ENCODE results near the gene NWD2. TPM values are rescaled to one million over a fixed set of nuclear protein-coding genes. Genes with fewer than 3 reads are reported as not detected.

NWD2 gene
- total and polyA plus RNA-seq, 7 donors, result 0.01 to 0.03 TPM; not detected in 5

- no peak for DNase-seq
- H3K27ac ChIP-seq, result no peak overlapping the region
- no peak for ATAC-seq
- intact Hi-C loops (cut with DNase I), result no loop called here
- 2 to 3% (median 2%) methylated on average over 66 to 70 of the region's 70 CpGs for WGBS, 3 donors
- H3K9me3 ChIP-seq, result no peaks in the 10 kb centered on the region
- TF ChIP-seq CTCF (IDR thresholded peaks at IDR 0.05), result no peak
- no peak overlapping the region for H3K4me3 ChIP-seq
- H3K4me1 ChIP-seq, result no peaks in the 10 kb centered on the region
- H3K27me3 ChIP-seq (ENCODE audit: insufficient read depth in 3 of 3, low read length in 2 of 3), result peaks cover 3 to 49% (median 16%) of the 10 kb centered on the region in 3 donors
- no peaks in the 10 kb centered on the region for H3K36me3 ChIP-seq (ENCODE audit: insufficient read depth in 1 of 2, low read depth in 1 of 2)
These were observed 591 bp upstream of the NWD2 start for GRCh38 chr4:37243722-37244582.

GRCh38 chr4:37245391-37245954 is 930 bp downstream of the NWD2 start:
- Histone ChIP-seq H3K36me3 (ENCODE audit: insufficient read depth in 1 of 2, low read depth in 1 of 2) (no peaks in the 10 kb centered on the region), H3K27ac (no peak overlapping the region), H3K9me3 (no peaks in the 10 kb centered on the region), H3K4me1 (no peaks in the 10 kb centered on the region), H3K4me3 (no peak overlapping the region), H3K27me3 (ENCODE audit: insufficient read depth in 3 of 3, low read length in 2 of 3) (peaks cover 3 to 49% (median 16%) of the 10 kb centered on the region in 3 donors)
- WGBS, 3 donors, result 3 to 4% (median 3%) methylated on average over 22 to 23 of the region's 23 CpGs
- no peak for TF ChIP-seq CTCF (IDR thresholded peaks at IDR 0.05)
- intact Hi-C loops (cut with DNase I), result no loop called here
- no peak for DNase-seq
- ATAC-seq, result no peak

GRCh38 chr4:37246891-37247290 is 2.3 kb downstream of the NWD2 start:
- Histone ChIP-seq H3K36me3 (ENCODE audit: insufficient read depth in 1 of 2, low read depth in 1 of 2) (no peaks in the 10 kb centered on the region), H3K27ac (no peak overlapping the region), H3K9me3 (no peaks in the 10 kb centered on the region), H3K4me1 (no peaks in the 10 kb centered on the region), H3K4me3 (no peak overlapping the region), H3K27me3 (ENCODE audit: insufficient read depth in 3 of 3, low read length in 2 of 3) (peaks cover 3 to 45% (median 16%) of the 10 kb centered on the region in 3 donors)
- intact Hi-C loops (cut with DNase I), result no loop called here
- DNase-seq (no peak), ATAC-seq (no peak)
- TF ChIP-seq CTCF (IDR thresholded peaks at IDR 0.05), result no peak
- 28 to 34% (median 29%) methylated on average over 6 of the region's 6 CpGs for WGBS, 3 donors

- 62 to 68% (median 66%) methylated on average over 1 of the region's 1 CpG for WGBS, 3 donors
- H3K9me3 ChIP-seq, result no peaks in the 10 kb centered on the region
- intact Hi-C loops (cut with DNase I), result no loop called here
- no peak for DNase-seq
- no peak overlapping the region for H3K4me3 ChIP-seq
- H3K27ac ChIP-seq, result no peak overlapping the region
- no peak for ATAC-seq
- H3K4me1 ChIP-seq, result no peaks in the 10 kb centered on the region
- no peaks in the 10 kb centered on the region for H3K27me3 ChIP-seq (ENCODE audit: insufficient read depth in 3 of 3, low read length in 2 of 3)
- no peaks in the 10 kb centered on the region for H3K36me3 ChIP-seq (ENCODE audit: insufficient read depth in 1 of 2, low read depth in 1 of 2)
- TF ChIP-seq CTCF (IDR thresholded peaks at IDR 0.05), result no peak
These were observed 13.7 kb downstream of the NWD2 start for GRCh38 chr4:37258221-37258620.

Data from psoas muscle (tissue), 8 donors.